ENCODE data around the gene TMEM266.

The TMEM266 gene

GRCh38 chr15:76176487-76177085, 116.8 kb downstream of the TMEM266 start:
- no peak for TF ChIP-seq SNAI2 (CRISPR knock-in tag; IDR thresholded peaks at IDR 0.05)
- TF ChIP-seq TCF4 (CRISPR knock-in tag; IDR thresholded peaks at IDR 0.05; ENCODE audit: borderline replicate concordance), result no peak
- TF ChIP-seq ARNTL (CRISPR knock-in tag; IDR thresholded peaks at IDR 0.05; ENCODE audit: borderline replicate concordance, low read depth), result no peak
- TF ChIP-seq POU6F1 (CRISPR knock-in tag; IDR thresholded peaks at IDR 0.05; ENCODE audit: borderline replicate concordance, low read depth), result no peak
- no peak for TF ChIP-seq PPARA (CRISPR knock-in tag; IDR thresholded peaks at IDR 0.05; ENCODE audit: borderline replicate concordance)
- no peak for TF ChIP-seq ZNF565 (CRISPR knock-in tag; conservative IDR thresholded peaks at IDR 0.05; ENCODE audit: low read depth)
- no peak for TF ChIP-seq ZFP30 (CRISPR knock-in tag; IDR thresholded peaks at IDR 0.05)
- TF ChIP-seq ESRRG (CRISPR knock-in tag; IDR thresholded peaks at IDR 0.05), result no peak
- TF ChIP-seq ZNF8 (CRISPR knock-in tag; IDR thresholded peaks at IDR 0.05), result no peak
- no peak for TF ChIP-seq TOX (CRISPR knock-in tag; IDR thresholded peaks at IDR 0.05; ENCODE audit: borderline replicate concordance)
- TF ChIP-seq CSRNP3 (CRISPR knock-in tag; IDR thresholded peaks at IDR 0.05), result no peak
- TF ChIP-seq CREB5 (CRISPR knock-in tag; IDR thresholded peaks at IDR 0.05; ENCODE audit: low read depth), result no peak
- ATAC-seq, result no peak

GRCh38 chr15:76177491-76178040, 117.8 kb downstream of the TMEM266 start:
- ATAC-seq, result peak; percentile 51
- TF ChIP-seq RARB (CRISPR knock-in tag; IDR thresholded peaks at IDR 0.05) (no peak), ZNF70 (CRISPR knock-in tag; IDR thresholded peaks at IDR 0.05) (no peak), ZNF8 (CRISPR knock-in tag; IDR thresholded peaks at IDR 0.05) (no peak), ZFP30 (CRISPR knock-in tag; IDR thresholded peaks at IDR 0.05) (no peak), OSR1 (CRISPR knock-in tag; IDR thresholded peaks at IDR 0.05) (no peak), ZC3H10 (CRISPR knock-in tag; IDR thresholded peaks at IDR 0.05) (no peak), ISL1 (CRISPR knock-in tag; IDR thresholded peaks at IDR 0.05) (no peak), PPARA (CRISPR knock-in tag; IDR thresholded peaks at IDR 0.05; ENCODE audit: borderline replicate concordance) (no peak), ARNTL (CRISPR knock-in tag; IDR thresholded peaks at IDR 0.05; ENCODE audit: borderline replicate concordance, low read depth) (no peak), CSDC2 (CRISPR knock-in tag; IDR thresholded peaks at IDR 0.05) (no peak), SNAI2 (CRISPR knock-in tag; IDR thresholded peaks at IDR 0.05) (no peak), PATZ1 (CRISPR knock-in tag; IDR thresholded peaks at IDR 0.05; ENCODE audit: borderline replicate concordance) (no peak), TCF4 (CRISPR knock-in tag; IDR thresholded peaks at IDR 0.05; ENCODE audit: borderline replicate concordance) (no peak), CSRNP3 (CRISPR knock-in tag; IDR thresholded peaks at IDR 0.05) (no peak), ZNF565 (CRISPR knock-in tag; conservative IDR thresholded peaks at IDR 0.05; ENCODE audit: low read depth) (no peak), POU6F1 (CRISPR knock-in tag; IDR thresholded peaks at IDR 0.05; ENCODE audit: borderline replicate concordance, low read depth) (no peak)
